ENCODE results near the gene CCDC73. TPM values are rescaled to one million over a fixed set of nuclear protein-coding genes. Genes with fewer than 3 reads are reported as not detected.
A peak's percentile ranks its signal among the peaks of the same experiment; 100 is the strongest.

Gene CCDC73
- total RNA-seq, 4 donors from 2014 or later = 0.15 to 0.27 TPM; not detected in 2

DNA sequence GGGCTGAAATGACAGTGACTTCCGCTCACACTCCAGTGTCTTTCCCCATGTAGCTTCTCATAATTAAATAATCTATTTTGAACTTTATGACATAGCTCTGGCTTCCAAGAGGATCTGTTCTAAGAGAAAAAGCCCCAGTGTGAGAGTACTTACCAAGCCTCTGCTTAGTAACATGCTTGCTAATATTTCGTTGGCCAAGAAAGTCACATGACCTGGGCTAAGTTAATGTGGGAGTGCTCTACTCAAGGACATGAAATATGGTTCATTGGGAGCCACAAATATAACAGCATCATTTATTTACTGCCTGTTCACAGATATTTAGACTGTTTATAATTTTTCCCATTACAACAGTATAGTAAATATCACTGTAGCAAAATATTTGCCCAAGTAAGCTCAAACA is 42.5 kb downstream of the CCDC73 start:
- Histone ChIP-seq H3K36me3 (no peaks in the 10 kb centered on the region), H3K4me3 (replicated peaks in 1 of 3) (no peak overlapping the region)

DNA sequence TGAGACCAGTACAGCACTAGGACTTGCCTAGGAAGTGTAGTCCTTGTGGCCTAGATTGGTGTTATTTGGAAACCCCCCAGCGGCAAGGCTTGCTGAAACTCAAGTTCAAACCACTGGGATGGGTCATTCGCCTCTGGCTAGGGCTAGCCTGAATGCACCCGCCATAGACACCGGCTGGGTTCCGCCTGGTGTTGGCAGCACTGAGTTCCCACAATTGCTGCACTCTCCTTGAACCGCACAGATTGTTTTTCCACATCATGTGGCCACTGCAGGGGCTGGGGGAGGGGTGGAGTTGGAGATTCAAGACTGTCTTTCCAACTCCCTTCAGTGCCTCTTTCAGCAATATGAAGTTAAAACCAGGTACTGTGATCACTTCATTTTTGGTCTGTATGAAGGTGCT is 43.1 kb downstream of the CCDC73 start:
- TF ChIP-seq, protein P1, sequence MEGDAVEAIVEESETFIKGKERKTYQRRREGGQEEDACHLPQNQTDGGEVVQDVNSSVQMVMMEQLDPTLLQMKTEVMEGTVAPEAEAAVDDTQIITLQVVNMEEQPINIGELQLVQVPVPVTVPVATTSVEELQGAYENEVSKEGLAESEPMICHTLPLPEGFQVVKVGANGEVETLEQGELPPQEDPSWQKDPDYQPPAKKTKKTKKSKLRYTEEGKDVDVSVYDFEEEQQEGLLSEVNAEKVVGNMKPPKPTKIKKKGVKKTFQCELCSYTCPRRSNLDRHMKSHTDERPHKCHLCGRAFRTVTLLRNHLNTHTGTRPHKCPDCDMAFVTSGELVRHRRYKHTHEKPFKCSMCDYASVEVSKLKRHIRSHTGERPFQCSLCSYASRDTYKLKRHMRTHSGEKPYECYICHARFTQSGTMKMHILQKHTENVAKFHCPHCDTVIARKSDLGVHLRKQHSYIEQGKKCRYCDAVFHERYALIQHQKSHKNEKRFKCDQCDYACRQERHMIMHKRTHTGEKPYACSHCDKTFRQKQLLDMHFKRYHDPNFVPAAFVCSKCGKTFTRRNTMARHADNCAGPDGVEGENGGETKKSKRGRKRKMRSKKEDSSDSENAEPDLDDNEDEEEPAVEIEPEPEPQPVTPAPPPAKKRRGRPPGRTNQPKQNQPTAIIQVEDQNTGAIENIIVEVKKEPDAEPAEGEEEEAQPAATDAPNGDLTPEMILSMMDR (IDR thresholded peaks at IDR 0.05) = no peak
- TF ChIP-seq POLR2A (IDR thresholded peaks at IDR 0.05) = no peak
- WGBS, 2 donors = 92 to 94% methylated on average over 4 to 6 of the region's 6 CpGs
- Histone ChIP-seq H3K4me1 (no peaks in the 10 kb centered on the region), H3K9me3 (no peaks in the 10 kb centered on the region), H3K27me3 (no peaks in the 10 kb centered on the region), H3K4me3 (replicated peaks in 1 of 3) (no peak overlapping the region), H3K27ac (no peak overlapping the region), H3K36me3 (no peaks in the 10 kb centered on the region)
- no peak for DNase-seq
- intact Hi-C loops (cut with DNase I) = no loop called here

More for the DNA sequence above, 42.5 kb downstream of the CCDC73 start:
- 90 to 95% methylated on average over 2 of the region's 2 CpGs for WGBS, 2 donors
- intact Hi-C loops (cut with DNase I) = no loop called here
- no peak for TF ChIP-seq POLR2A (IDR thresholded peaks at IDR 0.05)
- TF ChIP-seq, protein P1 (IDR thresholded peaks at IDR 0.05) = no peak
- Histone ChIP-seq H3K9me3 (no peaks in the 10 kb centered on the region), H3K27ac (no peak overlapping the region), H3K27me3 (no peaks in the 10 kb centered on the region), H3K4me1 (no peaks in the 10 kb centered on the region)
- DNase-seq = no peak

DNA sequence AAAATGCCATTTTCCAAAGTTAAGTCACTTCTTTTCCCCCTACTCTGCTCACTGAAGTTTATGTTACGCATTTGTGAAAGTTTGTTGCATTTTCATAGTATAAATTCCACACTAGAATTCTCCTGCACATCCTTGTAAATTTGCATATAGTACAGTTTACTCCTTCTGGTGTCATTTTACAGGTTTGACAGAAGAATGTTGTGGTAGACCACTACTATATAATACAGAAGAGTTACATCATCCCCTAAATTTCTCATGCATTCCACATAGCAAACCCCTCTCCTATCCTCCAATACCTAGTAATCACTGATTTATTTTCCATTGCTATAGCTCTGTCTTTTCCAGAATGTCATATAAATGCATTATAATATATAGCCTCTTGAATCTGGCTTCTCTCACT is 64.5 kb downstream of the CCDC73 start:
- TF ChIP-seq POLR2A (IDR thresholded peaks at IDR 0.05) = no peak
- TF ChIP-seq, protein P1 (IDR thresholded peaks at IDR 0.05) = no peak
- Histone ChIP-seq H3K9me3 (no peaks in the 10 kb centered on the region), H3K36me3 (no peaks in the 10 kb centered on the region), H3K4me1 (no peaks in the 10 kb centered on the region), H3K4me3 (replicated peaks in 1 of 3) (no peak overlapping the region), H3K27ac (no peak overlapping the region), H3K27me3 (no peaks in the 10 kb centered on the region)
- intact Hi-C loops (cut with DNase I) = no loop called here
- WGBS, 2 donors = 95 to 96% methylated on average over 1 of the region's 1 CpG
- DNase-seq = no peak

DNA sequence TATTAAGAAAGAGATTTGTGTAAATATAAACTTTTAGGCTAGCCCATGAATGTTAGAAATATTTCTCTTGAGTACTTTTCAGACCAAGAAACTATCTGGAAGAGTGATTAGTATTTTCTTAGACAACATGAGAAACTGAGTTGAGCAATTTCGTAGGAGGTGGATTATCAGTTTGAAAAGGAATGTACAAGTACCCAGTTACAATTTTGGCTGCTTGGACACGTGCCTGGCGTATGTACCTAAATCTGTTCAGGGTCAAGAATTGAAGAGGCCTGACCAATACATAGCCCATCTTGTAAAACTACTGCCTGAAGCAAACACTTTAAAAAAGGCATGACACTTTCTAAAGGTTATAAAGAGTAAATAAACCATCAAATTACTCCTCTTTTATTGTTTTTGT is 71.1 kb downstream of the CCDC73 start:
- peak; percentile 75 to 85 for DNase-seq
- Histone ChIP-seq H3K36me3 (no peaks in the 10 kb centered on the region), H3K27ac (peak overlapping the region in 2 of 3 donors; percentile 4 to 34), H3K4me3 (replicated peaks in 1 of 3) (no peak overlapping the region), H3K9me3 (no peaks in the 10 kb centered on the region), H3K27me3 (no peaks in the 10 kb centered on the region), H3K4me1 (peaks cover 0 to 4% of the 10 kb centered on the region in 2 donors)
- TF ChIP-seq, protein P1 (IDR thresholded peaks at IDR 0.05) = no peak
- TF ChIP-seq POLR2A (IDR thresholded peaks at IDR 0.05) = no peak
- WGBS, 2 donors = 17 to 29% methylated on average over 3 of the region's 3 CpGs
- intact Hi-C loops (cut with DNase I) = no loop called here

DNA sequence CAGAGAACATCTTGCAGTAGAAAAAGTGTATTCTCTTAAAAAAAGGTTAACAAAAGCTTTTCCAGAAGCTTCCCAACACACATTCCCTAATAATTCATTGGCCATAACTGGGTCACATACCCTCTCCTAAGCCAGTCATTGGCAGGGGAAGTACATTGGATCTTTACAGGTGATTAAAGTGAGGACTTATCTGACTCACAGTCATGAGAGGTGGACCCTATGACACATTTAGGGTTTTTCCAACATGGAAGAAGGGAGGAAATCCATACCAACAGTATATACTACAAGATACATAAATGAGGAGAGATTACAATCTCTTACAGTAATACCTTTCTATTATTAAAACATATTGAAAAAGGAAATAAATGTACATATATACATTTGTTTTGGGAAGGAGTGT is 72.2 kb downstream of the CCDC73 start:
- no peaks in the 10 kb centered on the region for H3K27me3 ChIP-seq
- H3K4me1 ChIP-seq = peaks cover 0 to 4% of the 10 kb centered on the region in 2 donors
- no peak for DNase-seq
- intact Hi-C loops (cut with DNase I) = no loop called here
- no peak overlapping the region for H3K27ac ChIP-seq
- no peaks in the 10 kb centered on the region for H3K9me3 ChIP-seq
- H3K36me3 ChIP-seq = no peaks in the 10 kb centered on the region
- TF ChIP-seq, protein P1 (IDR thresholded peaks at IDR 0.05) = no peak
- no peak for TF ChIP-seq POLR2A (IDR thresholded peaks at IDR 0.05)
- no peak overlapping the region for H3K4me3 ChIP-seq (replicated peaks in 1 of 3)

Measured in thyroid gland (tissue), 4 donors.